Naive B cell (primary cell): ENCODE results near the gene NDRG3. TPM values are rescaled to one million over a fixed set of nuclear protein-coding genes. Genes with fewer than 3 reads are reported as not detected.
"Not testable (repeated sequence)": the region's sequence is repeated elsewhere in the genome, so short reads cannot be mapped to it uniquely, and the experiment has no call there.

Experiments used
- ATAC-seq, 2 donors: fragments of 150-1000 bp; cut with Tn5 transposase; 2 replicates each; pipeline ENCODE4 v1.10.0; 2021; ENCODE audit warnings: low read depth in 2 of 2, mild to moderate bottlenecking in 2 of 2, moderate library complexity in 2 of 2
- DNase-seq: peaks from one replicate; pipeline ENCODE4 v3.0.0; 2022
- H3K27ac Mint-ChIP-seq, 6 donors: one replicate each; pipeline ENCODE4 v1.8.0; 2020 to 2022; ENCODE audit warnings: mild to moderate bottlenecking in 6 of 6, mixed read lengths in 6 of 6, moderate library complexity in 5 of 6, inconsistent platforms in 2 of 6
- H3K27me3 Mint-ChIP-seq, 3 donors: one replicate each; pipeline ENCODE4 v1.8.0; 2021 to 2022; ENCODE audit warnings: mixed read lengths in 3 of 3, mild to moderate bottlenecking in 1 of 3
- H3K36me3 Mint-ChIP-seq, 2 donors: one replicate each; pipeline ENCODE4 v1.8.0; 2020 to 2022; ENCODE audit warnings: mixed read lengths in 2 of 2, inconsistent platforms in 1 of 2, mild to moderate bottlenecking in 1 of 2
- H3K4me1 Mint-ChIP-seq, 3 donors: one replicate each; pipeline ENCODE4 v1.8.0; 2020 to 2022; ENCODE audit warnings: mixed read lengths in 3 of 3, inconsistent platforms in 1 of 3, mild to moderate bottlenecking in 1 of 3, moderate library complexity in 1 of 3
- H3K4me3 Mint-ChIP-seq, 8 donors: one replicate each; pipeline ENCODE4 v1.8.0; 2020 to 2022; ENCODE audit warnings: mild to moderate bottlenecking in 8 of 8, mixed read lengths in 8 of 8, moderate library complexity in 8 of 8, inconsistent platforms in 2 of 8
- H3K9me3 Mint-ChIP-seq, 7 donors: one replicate each; pipeline ENCODE4 v1.8.0; 2020 to 2022; ENCODE audit warnings: mixed read lengths in 7 of 7, mild to moderate bottlenecking in 5 of 7, inconsistent platforms in 2 of 7, moderate library complexity in 1 of 7
- polyA plus RNA-seq, 6 donors: library from polyadenylated mRNA; unstranded; fragments of 300-500 nt; fragmentation: Illumina TruSeq; gene quantifications; one replicate each; pipeline ENCODE4 v1.2.3, GENCODE V29; 2021; ENCODE audit warnings: low read depth in 6 of 6

Gene NDRG3
- polyA plus RNA-seq, 6 donors from 2014 or later = 45.1 to 70.3 (median 51.2) TPM

DNA sequence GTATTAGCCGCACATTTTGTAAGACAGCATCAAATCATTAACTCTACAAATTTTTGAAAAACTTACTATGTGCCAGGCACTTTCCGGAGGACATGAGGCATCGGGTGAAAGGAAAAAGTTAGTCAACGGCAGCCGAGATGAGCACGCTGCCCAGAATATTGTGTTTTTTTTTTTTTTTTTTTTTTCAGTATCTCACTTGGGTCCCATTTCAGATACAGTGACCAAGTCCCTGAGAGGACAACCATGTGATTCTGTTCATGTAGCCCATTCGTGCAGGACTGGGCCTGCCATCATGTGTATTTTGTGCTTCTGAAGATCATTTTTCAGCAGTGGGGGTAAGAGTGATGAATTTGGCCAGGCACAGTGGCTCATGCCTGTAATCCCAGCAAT is 101.2 kb downstream of the NDRG3 start:
- Mint-ChIP-seq H3K4me3 (no peak overlapping the region), H3K27me3 (no peaks in the 10 kb centered on the region), H3K36me3 (no peaks in the 10 kb centered on the region), H3K27ac (peak overlapping the region in 4 of 6 donors; percentile 23 to 77 (median 65)), H3K4me1 (peaks cover 7 to 17% (median 10%) of the 10 kb centered on the region in 3 donors), H3K9me3 (no peaks in the 10 kb centered on the region)
- no peak for DNase-seq
- no peak for ATAC-seq

DNA sequence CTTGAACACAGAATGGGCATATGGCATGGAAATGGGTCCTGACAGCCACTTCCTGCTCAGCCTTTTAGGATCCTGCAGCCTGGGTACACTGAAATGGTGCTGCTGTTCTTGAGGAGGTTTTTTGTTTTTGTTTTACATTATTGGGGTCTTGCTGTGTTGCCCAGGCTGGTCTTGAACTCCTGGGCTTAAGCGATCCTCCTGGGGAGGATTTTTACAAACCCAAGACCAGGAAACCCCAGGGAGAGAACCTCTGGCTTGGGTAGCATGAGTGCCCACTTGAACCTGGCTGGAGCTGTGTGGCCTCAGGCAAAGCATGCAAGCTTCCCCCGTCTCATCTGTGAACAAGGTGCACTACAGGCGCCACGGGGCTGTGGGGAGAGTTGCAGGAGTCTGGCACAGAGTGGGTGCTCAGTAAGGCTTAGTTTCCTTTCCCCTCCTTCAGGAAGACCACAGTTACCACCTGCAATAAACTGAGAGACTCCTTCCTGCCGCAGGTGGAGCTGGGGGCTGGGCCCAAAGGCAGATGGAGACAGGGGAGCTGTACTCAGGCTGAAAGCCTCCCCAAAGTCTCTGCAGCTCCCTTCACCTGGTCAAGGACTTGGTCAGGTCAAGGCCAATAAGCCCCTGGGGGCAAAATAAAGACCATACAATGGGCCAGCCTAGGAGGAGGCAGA is 101.7 kb downstream of the NDRG3 start:
- Mint-ChIP-seq H3K4me3 (no peak overlapping the region), H3K27me3 (no peaks in the 10 kb centered on the region), H3K4me1 (peaks cover 7 to 17% (median 10%) of the 10 kb centered on the region in 3 donors), H3K27ac (peak overlapping the region in 4 of 6 donors; percentile 23 to 77 (median 65)), H3K36me3 (no peaks in the 10 kb centered on the region), H3K9me3 (no peaks in the 10 kb centered on the region)
- DNase-seq (no peak), ATAC-seq (no peak)

DNA sequence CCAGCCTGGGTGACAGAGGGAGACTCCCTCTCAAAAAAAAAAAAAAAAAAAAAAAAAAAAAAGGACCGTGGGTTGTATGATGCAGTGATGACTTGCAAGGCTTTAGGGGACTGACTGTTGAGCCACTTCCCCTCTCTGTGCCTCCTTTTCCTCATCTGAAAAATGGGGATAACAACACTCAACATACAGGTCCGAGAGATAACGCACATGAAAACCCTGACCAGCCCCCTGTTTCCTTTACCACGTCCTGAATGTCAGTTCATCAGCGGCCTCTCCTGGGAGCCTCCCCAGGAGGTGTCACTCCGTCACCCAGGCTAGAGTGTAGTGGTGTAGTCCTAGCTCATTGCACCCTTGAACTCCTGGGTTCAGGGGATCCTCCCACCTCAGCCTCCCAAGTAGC is 103.8 kb downstream of the NDRG3 start:
- no peaks in the 10 kb centered on the region for H3K36me3 Mint-ChIP-seq
- peak overlapping the region in 1 of 6 donors; percentile 78 for H3K27ac Mint-ChIP-seq

DNA sequence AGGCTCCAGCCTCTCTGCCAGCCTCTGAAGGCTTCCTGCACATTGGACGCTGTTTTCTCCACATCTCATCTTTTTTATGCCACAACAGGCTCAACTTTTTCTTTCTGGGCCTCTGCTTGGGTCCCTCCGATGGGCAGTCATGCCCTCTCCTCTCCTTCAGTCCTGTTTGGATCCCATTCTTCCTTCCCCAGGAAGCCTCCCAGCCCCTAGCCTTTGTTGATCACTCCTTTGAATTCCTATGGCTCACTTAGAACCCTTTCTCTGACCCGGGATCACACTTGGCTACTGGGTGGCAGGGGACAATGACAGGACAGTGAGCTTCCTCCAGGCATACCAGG is 104.4 kb downstream of the NDRG3 start:
- ATAC-seq (no peak), DNase-seq (no peak)
- Mint-ChIP-seq H3K27me3 (no peaks in the 10 kb centered on the region), H3K4me3 (no peak overlapping the region), H3K4me1 (peaks cover 7 to 16% (median 10%) of the 10 kb centered on the region in 3 donors), H3K36me3 (no peaks in the 10 kb centered on the region), H3K27ac (peak overlapping the region in 2 of 6 donors; percentile 4 to 90), H3K9me3 (no peaks in the 10 kb centered on the region)

More for the DNA sequence above, 103.8 kb downstream of the NDRG3 start:
- no peaks in the 10 kb centered on the region for H3K27me3 Mint-ChIP-seq
- peaks cover 7 to 17% (median 10%) of the 10 kb centered on the region in 3 donors for H3K4me1 Mint-ChIP-seq
- DNase-seq (no peak), ATAC-seq (no peak)
- H3K4me3 Mint-ChIP-seq = no peak overlapping the region
- no peaks in the 10 kb centered on the region for H3K9me3 Mint-ChIP-seq

DNA sequence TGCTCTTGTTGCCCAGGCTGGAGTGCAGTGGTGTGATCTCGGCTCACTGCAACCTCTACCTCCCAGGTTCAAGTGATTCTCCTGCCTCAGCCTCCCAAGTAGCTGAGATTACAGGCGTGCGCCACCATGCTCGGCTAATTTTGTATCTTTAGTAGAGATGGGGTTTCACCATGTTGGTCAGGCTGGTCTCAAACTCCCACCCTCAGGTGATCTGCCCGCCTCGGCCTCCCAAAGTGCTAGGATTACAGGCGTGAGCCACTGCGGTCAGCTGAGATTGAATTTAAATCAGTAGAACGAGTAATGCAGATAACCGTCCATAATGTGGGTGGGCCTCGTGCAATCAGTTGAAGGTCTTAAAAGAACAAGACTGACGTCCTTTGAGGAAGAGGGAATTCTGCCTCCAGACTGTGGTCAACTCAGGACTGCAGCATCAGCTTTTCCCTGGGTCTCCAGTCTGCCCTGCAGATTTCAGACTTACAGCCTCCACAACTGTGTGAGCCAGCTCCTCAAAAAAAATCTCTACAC is 107.0 kb downstream of the NDRG3 start:
- not testable (repeated sequence) for H3K4me3 Mint-ChIP-seq, DNase-seq, H3K27ac Mint-ChIP-seq, H3K27me3 Mint-ChIP-seq, H3K4me1 Mint-ChIP-seq, ATAC-seq, H3K36me3 Mint-ChIP-seq, H3K9me3 Mint-ChIP-seq

DNA sequence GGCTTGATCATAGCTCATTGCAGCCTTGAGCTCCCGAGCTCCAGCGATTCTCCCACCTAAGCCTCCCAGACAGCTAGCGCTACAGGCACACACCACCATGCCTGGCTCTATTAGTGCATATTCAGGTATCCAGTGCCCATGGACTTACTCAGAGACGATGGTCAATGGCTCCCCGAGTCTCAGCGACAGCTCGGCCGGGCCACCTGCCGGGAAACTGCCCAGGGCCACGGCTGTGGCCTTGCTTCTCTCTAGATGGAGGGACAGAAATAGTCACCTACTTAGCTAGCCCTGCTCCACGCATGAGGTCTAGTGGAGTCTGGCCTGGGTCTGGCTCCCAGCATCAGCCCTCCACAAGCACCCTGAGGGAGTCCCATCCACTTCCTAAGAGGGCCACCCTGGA is 111.5 kb downstream of the NDRG3 start:
- Mint-ChIP-seq H3K9me3 (no peaks in the 10 kb centered on the region), H3K4me1 (peaks cover 3 to 10% (median 9%) of the 10 kb centered on the region in 3 donors), H3K27ac (peak overlapping the region in 2 of 6 donors; percentile 44 to 54), H3K4me3 (no peak overlapping the region), H3K27me3 (no peaks in the 10 kb centered on the region), H3K36me3 (no peaks in the 10 kb centered on the region)
- DNase-seq = no peak
- no peak for ATAC-seq

DNA sequence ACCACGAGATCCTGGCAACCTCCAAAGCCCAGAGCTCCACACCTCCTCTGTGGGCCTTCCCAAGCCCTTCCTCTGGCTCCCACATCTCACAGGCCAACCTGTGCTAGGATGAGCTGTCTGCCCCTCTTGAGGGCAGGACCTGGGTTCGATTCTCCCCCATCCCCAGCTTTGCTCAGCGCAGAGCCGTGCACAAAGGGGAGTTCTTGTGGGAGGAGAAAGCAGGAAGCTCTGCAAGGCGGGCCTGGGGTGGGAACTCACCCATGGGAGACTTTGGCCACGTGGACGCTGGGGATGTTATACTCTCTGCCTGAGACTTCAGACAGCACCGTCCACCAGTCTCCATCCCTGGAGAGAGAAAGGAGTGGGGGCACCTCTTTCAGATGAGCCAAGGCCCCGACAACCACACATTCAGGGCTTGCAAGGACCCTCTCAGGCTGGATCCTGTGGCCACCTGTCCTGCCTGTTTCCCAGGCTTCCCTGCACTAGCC is 112.6 kb downstream of the NDRG3 start:
- no peak for DNase-seq
- ATAC-seq = no peak
- no peaks in the 10 kb centered on the region for H3K9me3 Mint-ChIP-seq
- peak overlapping the region in 1 of 6 donors; percentile 92 for H3K27ac Mint-ChIP-seq
- no peaks in the 10 kb centered on the region for H3K27me3 Mint-ChIP-seq
- no peaks in the 10 kb centered on the region for H3K36me3 Mint-ChIP-seq
- H3K4me1 Mint-ChIP-seq = peaks cover 3 to 12% (median 9%) of the 10 kb centered on the region in 3 donors
- no peak overlapping the region for H3K4me3 Mint-ChIP-seq

DNA sequence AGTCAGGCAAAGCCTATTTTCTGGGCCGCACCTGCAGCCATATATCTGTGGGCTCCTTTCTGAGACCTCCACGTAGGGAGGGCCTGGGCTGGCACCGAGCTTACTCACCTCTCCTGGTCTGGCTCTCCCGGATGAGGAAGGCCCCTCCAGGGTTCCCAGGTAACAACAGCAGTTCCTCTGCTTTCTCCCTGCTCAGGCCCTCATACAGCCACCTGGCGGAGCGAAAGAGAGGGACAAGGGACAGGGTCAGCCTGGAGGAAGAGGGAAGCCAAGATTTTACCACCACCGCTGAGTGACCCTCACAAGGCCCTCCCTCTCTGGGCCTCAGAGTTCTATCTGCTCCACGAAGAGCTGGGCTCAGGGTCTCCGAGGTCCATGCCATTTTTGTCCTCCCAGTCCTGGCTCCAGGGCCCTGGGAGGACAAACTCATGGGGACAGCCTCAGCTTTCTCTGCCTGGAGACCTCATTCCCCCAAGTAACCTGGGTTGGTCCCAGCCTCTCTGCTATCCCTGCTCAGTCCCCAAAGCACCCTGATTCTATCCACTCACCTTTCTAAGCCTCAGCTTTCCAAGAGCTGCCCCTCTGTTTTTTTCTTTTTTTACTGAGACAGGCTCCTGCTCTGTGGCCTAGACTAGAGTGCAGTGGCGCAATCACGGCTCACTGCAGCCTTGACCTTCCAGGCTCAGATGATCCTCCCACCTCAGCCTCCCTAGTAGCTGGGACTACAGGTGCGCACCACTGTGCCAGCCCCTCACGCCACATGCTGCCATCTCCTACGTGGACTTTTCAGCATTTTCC is 113.2 kb downstream of the NDRG3 start:
- peak overlapping the region in 1 of 8 donors; percentile 56 for H3K4me3 Mint-ChIP-seq
- ATAC-seq = no peak
- peaks cover 3 to 12% (median 9%) of the 10 kb centered on the region in 3 donors for H3K4me1 Mint-ChIP-seq
- H3K27me3 Mint-ChIP-seq = no peaks in the 10 kb centered on the region
- H3K9me3 Mint-ChIP-seq = no peaks in the 10 kb centered on the region
- H3K27ac Mint-ChIP-seq = peak overlapping the region in 1 of 6 donors; percentile 92
- DNase-seq = no peak
- no peaks in the 10 kb centered on the region for H3K36me3 Mint-ChIP-seq

DNA sequence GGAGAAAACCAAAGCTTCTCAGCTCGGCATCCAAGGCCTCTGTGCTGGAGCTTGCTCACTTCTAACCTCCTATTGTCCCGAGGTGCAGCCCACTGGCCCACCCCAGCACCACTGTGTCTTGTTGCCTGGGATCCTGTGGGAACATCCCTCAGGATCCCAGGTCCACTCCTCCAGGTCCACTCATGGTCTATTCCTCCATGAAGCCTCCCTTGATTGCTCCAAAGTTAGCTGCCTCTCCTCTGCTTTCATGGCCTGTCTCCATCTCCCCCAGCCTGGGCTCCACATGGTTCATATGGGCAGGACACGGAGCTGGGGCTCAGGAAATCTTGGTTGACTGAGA is 113.8 kb downstream of the NDRG3 start:
- no peaks in the 10 kb centered on the region for H3K27me3 Mint-ChIP-seq
- H3K27ac Mint-ChIP-seq = peak overlapping the region in 1 of 6 donors; percentile 1
- H3K4me3 Mint-ChIP-seq = no peak overlapping the region
- H3K36me3 Mint-ChIP-seq = no peaks in the 10 kb centered on the region
- DNase-seq (no peak), ATAC-seq (no peak)
- H3K4me1 Mint-ChIP-seq = peaks cover 3 to 12% (median 9%) of the 10 kb centered on the region in 3 donors
- no peaks in the 10 kb centered on the region for H3K9me3 Mint-ChIP-seq

DNA sequence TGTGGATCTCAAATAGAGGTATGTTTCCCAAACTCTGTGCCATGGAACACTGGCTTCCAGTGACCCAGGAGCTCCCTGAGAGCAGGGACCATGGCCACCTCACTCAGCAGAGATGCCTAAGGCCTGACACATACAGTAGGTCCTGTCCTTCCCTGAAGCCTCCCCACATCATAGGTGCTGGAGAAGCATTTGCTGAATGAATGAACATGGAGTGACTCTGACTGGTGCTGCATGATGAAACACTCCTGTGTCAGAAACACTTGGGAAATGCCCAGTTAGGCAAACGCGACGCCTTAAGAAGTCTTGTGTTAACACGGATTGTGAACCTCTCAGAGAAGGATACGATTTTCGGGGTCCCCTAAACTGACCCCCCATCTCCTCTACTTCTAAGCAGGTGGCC is 114.2 kb downstream of the NDRG3 start:
- ATAC-seq (no peak), DNase-seq (no peak)
- no peaks in the 10 kb centered on the region for H3K27me3 Mint-ChIP-seq
- peak overlapping the region in 1 of 6 donors; percentile 47 for H3K27ac Mint-ChIP-seq
- no peaks in the 10 kb centered on the region for H3K9me3 Mint-ChIP-seq
- peaks cover 3 to 13% (median 12%) of the 10 kb centered on the region in 3 donors for H3K4me1 Mint-ChIP-seq
- no peak overlapping the region for H3K4me3 Mint-ChIP-seq
- H3K36me3 Mint-ChIP-seq = no peaks in the 10 kb centered on the region

DNA sequence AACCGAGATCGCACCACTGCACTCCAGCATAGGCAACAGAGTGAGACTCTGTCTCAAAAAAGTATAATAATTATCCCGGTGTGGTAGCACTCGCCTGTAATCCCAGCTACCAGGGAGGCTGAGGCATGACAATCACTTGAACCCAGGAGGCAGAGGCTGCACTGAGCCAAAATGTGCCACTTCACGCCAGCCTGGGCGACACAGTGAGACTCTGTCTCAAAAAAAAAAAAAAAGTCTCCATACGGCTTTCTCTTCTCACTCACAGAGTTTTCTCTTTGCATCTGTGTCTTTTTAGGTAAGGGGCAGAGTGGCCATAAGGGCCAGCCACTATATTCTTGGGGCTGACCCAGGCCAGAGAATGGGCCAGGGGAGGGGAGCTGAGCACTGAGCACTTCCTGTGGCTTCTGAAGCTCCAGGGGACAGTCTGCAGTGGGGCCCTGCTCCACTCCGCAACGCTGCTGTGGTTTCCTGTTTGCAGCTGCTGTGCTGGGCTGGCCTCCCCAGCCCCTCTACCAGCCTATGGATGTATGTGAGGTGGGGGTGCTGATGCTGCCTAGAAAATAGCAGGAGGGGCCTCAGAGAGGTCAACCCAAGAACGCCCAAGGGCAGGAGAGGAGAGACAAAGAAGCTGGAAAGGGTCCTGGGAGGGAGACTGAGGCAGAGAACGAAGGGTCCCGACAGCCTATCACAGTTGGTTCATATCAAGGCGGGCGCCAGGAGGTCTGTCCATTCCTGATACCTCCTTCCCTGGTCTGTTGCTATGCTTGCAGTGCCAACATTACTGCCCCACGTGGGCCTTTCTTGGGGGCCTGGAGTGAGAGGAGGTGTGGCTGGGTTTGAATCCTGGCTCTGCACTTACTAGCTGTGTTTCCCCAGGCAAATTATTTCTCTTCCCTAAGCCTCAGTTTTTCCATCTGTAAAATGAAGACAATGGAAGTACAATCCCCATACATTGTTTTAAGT is 115.9 kb downstream of the NDRG3 start:
- Mint-ChIP-seq H3K27ac (peak overlapping the region in 1 of 6 donors; percentile 77), H3K4me3 (no peak overlapping the region), H3K9me3 (no peaks in the 10 kb centered on the region), H3K4me1 (peaks cover 3 to 14% (median 12%) of the 10 kb centered on the region in 3 donors), H3K36me3 (no peaks in the 10 kb centered on the region), H3K27me3 (no peaks in the 10 kb centered on the region)
- ATAC-seq (peak; percentile 30 to 58), DNase-seq (no peak)

DNA sequence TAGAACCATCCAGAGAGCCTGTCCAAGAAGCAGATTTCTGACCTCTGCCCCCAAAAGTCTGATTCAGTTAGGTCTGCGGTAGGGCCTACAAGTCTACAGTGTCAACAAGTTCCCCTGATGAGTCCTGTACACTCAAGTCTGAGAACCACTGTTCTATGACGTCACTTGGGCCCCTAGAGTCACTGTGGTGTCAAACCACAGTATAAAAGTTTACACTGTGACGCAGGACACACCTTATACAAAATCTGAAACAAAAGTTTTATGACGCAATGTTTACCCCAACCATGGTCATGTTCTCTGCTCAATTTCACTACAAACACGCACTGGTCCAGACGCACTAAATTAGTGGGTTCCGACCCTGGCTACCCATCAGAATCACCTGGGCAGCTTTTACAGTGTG is 117.8 kb downstream of the NDRG3 start:
- Mint-ChIP-seq H3K27ac (no peak overlapping the region), H3K4me1 (peaks cover 3 to 14% (median 12%) of the 10 kb centered on the region in 3 donors), H3K27me3 (no peaks in the 10 kb centered on the region), H3K4me3 (no peak overlapping the region), H3K9me3 (no peaks in the 10 kb centered on the region), H3K36me3 (no peaks in the 10 kb centered on the region)
- ATAC-seq = no peak
- DNase-seq = no peak

DNA sequence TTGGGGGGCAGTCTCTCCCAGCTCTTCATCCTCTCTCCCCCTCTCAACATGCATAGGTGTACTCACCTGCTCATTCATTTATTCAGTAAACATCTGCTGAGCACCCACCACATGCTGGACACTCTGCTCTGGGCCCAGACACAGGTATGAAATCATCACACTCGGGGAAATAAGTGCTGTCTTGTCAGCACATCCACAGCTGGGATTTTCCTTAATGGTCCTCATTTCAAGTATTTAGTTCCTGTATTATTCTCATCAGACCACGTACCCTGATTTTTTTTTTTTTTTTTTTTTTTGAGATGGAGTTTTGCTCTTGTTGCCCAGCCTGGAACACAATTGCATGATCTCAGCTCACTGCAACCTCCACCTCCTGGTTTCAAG is 121.0 kb downstream of the NDRG3 start:
- Mint-ChIP-seq H3K27ac (peak overlapping the region in 2 of 6 donors; percentile 63 to 86), H3K27me3 (no peaks in the 10 kb centered on the region), H3K4me3 (no peak overlapping the region), H3K9me3 (no peaks in the 10 kb centered on the region), H3K36me3 (no peaks in the 10 kb centered on the region), H3K4me1 (peaks cover under 1 to 11% (median 8%) of the 10 kb centered on the region in 3 donors)
- DNase-seq (no peak), ATAC-seq (no peak)
